Measurements from ENCODE around the gene PRPF8. TPM values are rescaled to one million over a fixed set of nuclear protein-coding genes. Genes with fewer than 3 reads are reported as not detected.

Gene PRPF8
- total RNA-seq, 3 donors from 2014 or later = 173 to 183 (median 176) TPM

GRCh38 chr17:1601571-1601970, 83.1 kb downstream of the PRPF8 start:
- DNase-seq (ENCODE audit: low spot score in 2 of 2) = no peak
- Histone ChIP-seq H3K4me3 (no peak overlapping the region), H3K27me3 (no peaks in the 10 kb centered on the region), H3K9me3 (peaks cover 0 to 4% of the 10 kb centered on the region in 2 donors), H3K36me3 (no peaks in the 10 kb centered on the region), H3K4me1 (no peaks in the 10 kb centered on the region), H3K27ac (no peak overlapping the region)
- TF ChIP-seq POLR2A (IDR thresholded peaks at IDR 0.05) = no peak
- no peak for TF ChIP-seq CTCF (IDR thresholded peaks at IDR 0.05)
- no peak for TF ChIP-seq POLR2AphosphoS5 (IDR thresholded peaks at IDR 0.05)
- intact Hi-C loops (cut with DNase I; ENCODE audit: low total_unique reads) = no loop called here

Other genes with a start within 250 kb of the PRPF8 start
- 10 to 100 TPM; 73.7 to 84.5 (median 76.8) TPM for gene CRK, start 228.6 kb downstream of the PRPF8 start, total RNA-seq
- gene MYO1C, start 192.2 kb downstream of the PRPF8 start, total RNA-seq = 100 to 1,000 TPM in 2 of 3 donors, 10 to 100 TPM in 1; 99.5 to 235 (median 137) TPM
- gene INPP5K, start 168.3 kb downstream of the PRPF8 start, total RNA-seq = 100 to 1,000 TPM in 1 of 3 donors, 10 to 100 TPM in 2; 75.2 to 177 (median 88.8) TPM
- gene PITPNA, start 122.1 kb downstream of the PRPF8 start, total RNA-seq = 10 to 100 TPM; 24.6 to 37.7 (median 28.8) TPM
- 10 to 100 TPM; 13.8 to 18.9 (median 14.9) TPM for gene SLC43A2, start 56.0 kb downstream of the PRPF8 start, total RNA-seq
- gene SCARF1, start 39.1 kb downstream of the PRPF8 start, total RNA-seq = 10 to 100 TPM in 1 of 3 donors, 1 to 10 TPM in 2; 4.2 to 11.5 (median 6.6) TPM
- 10 to 100 TPM; 15.4 to 42.7 (median 31.1) TPM for gene RILP, start 35.0 kb downstream of the PRPF8 start, total RNA-seq
- 10 to 100 TPM in 1 of 3 donors, 1 to 10 TPM in 2; 3.7 to 10.9 (median 6.9) TPM for gene TLCD2, start 25.5 kb upstream of the PRPF8 start, total RNA-seq
- gene WDR81, start 39.8 kb upstream of the PRPF8 start, total RNA-seq = 10 to 100 TPM; 36.6 to 52.6 (median 41.6) TPM
- 10 to 100 TPM; 18.4 to 30.1 (median 21.3) TPM for gene SERPINF2, start 58.0 kb upstream of the PRPF8 start, total RNA-seq
- 1,000 to 10,000 TPM in 1 of 3 donors, 100 to 1,000 TPM in 2; 427 to 3,050 (median 615) TPM for gene SERPINF1, start 77.2 kb upstream of the PRPF8 start, total RNA-seq
- gene SMYD4, start 145.0 kb upstream of the PRPF8 start, total RNA-seq = 10 to 100 TPM; 16.0 to 20.3 (median 18.7) TPM
- gene RPA1, start 145.1 kb upstream of the PRPF8 start, total RNA-seq = 10 to 100 TPM; 34.7 to 40.6 (median 34.7) TPM